ENCODE measurements around the gene ZNF674. TPM values are rescaled to one million over a fixed set of nuclear protein-coding genes. Genes with fewer than 3 reads are reported as not detected.
"Not testable (repeated sequence)": the region's sequence is repeated elsewhere in the genome, so short reads cannot be mapped to it uniquely, and the experiment has no call there.

Gene ZNF674
- total RNA-seq, 1 donor from 2014 or later: 5.2 TPM

DNA sequence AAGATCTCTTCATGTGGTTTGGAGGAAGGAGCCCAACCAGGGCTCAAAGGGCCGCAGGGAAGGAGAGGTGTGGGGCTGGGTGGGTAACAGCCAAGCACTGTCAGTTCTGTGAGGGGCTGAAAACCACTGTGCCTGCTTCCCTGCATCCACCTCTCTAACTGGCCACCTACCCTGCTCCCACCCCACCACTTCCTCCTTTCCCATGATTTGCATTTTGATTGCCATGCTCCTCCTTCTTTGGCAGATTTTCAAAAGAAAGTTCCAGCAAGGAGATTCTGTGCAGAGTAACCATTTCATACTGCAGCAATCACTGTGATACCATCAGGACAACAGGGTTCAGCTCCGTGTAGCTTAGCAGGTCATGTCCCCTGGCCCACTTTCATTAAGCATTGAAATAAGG lies 1.8 kb downstream of the ZNF674 start:
- DNase-seq (ENCODE audit: extremely low spot score in 2 of 2): no peak
- Histone ChIP-seq H3K4me3 (no peak overlapping the region), H3K9me3 (no peaks in the 10 kb centered on the region), H3K27ac (no peak overlapping the region), H3K4me1 (peaks cover 18% of the 10 kb centered on the region), H3K27me3 (no peaks in the 10 kb centered on the region), H3K36me3 (no peaks in the 10 kb centered on the region)
- intact Hi-C loops (cut with DNase I): no loop called here
- no peak for TF ChIP-seq POLR2A (IDR thresholded peaks at IDR 0.05)
- TF ChIP-seq POLR2AphosphoS5 (IDR thresholded peaks at IDR 0.05; ENCODE audit: insufficient read depth in 1 of 2, low read depth in 1 of 2): no peak
- TF ChIP-seq, protein P1, sequence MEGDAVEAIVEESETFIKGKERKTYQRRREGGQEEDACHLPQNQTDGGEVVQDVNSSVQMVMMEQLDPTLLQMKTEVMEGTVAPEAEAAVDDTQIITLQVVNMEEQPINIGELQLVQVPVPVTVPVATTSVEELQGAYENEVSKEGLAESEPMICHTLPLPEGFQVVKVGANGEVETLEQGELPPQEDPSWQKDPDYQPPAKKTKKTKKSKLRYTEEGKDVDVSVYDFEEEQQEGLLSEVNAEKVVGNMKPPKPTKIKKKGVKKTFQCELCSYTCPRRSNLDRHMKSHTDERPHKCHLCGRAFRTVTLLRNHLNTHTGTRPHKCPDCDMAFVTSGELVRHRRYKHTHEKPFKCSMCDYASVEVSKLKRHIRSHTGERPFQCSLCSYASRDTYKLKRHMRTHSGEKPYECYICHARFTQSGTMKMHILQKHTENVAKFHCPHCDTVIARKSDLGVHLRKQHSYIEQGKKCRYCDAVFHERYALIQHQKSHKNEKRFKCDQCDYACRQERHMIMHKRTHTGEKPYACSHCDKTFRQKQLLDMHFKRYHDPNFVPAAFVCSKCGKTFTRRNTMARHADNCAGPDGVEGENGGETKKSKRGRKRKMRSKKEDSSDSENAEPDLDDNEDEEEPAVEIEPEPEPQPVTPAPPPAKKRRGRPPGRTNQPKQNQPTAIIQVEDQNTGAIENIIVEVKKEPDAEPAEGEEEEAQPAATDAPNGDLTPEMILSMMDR (IDR thresholded peaks at IDR 0.05): no peak

DNA sequence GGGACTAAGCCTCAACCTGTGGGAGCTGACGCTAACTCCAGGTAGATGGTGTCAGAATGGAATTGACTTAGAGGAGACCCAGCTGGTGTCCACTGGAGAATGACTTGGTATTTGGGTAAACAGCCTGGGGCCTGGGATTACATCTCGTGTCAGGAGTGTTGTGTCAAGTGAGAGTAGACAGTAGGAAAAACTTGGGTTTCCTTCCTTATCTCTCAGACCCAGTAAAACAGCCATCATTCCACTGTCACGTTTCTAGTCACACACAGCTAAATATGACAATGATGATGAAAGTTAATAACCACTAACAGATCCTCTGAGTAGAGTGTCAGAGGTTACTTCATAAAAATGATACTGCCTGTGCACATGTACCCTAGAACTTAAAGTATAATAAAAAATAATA lies 13.8 kb downstream of the ZNF674 start:
- intact Hi-C loops (cut with DNase I): no loop called here
- no peaks in the 10 kb centered on the region for H3K4me1 ChIP-seq
- no peak overlapping the region for H3K4me3 ChIP-seq
- H3K27ac ChIP-seq: no peak overlapping the region
- no peak for TF ChIP-seq POLR2A (IDR thresholded peaks at IDR 0.05)
- TF ChIP-seq POLR2AphosphoS5 (IDR thresholded peaks at IDR 0.05; ENCODE audit: insufficient read depth in 1 of 2, low read depth in 1 of 2): no peak
- TF ChIP-seq, protein P1 (IDR thresholded peaks at IDR 0.05): no peak
- no peaks in the 10 kb centered on the region for H3K9me3 ChIP-seq
- no peaks in the 10 kb centered on the region for H3K27me3 ChIP-seq
- H3K36me3 ChIP-seq: no peaks in the 10 kb centered on the region
- no peak for DNase-seq (ENCODE audit: extremely low spot score in 2 of 2)

DNA sequence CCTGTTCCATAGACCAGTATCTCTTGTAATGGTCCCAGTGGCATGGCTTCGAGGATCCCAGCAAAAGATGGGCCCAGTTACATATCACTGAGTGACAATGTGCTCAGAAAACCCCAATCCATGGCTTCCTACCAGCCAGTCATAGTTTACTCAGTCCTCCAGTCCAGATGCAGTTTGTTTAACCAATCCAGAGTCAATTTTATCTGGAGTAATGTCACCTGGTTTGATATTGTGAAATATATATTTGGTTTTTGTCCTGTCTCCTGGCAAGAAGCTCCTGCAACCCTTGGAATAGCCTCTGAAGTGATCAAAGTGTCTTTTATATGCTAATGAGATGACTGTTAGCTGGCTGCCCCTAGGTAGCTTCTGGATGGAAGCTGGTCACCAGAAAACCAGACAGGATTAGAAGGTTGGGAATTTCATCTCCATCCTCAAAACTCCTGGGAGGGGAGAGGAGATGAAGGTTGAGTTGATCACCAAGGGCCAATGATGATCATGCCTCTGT lies 14.8 kb downstream of the ZNF674 start:
- H3K9me3 ChIP-seq; intact Hi-C loops (cut with DNase I); H3K27me3 ChIP-seq; DNase-seq (ENCODE audit: extremely low spot score in 2 of 2); H3K4me1 ChIP-seq; H3K36me3 ChIP-seq; H3K4me3 ChIP-seq; H3K27ac ChIP-seq: not testable (repeated sequence)

DNA sequence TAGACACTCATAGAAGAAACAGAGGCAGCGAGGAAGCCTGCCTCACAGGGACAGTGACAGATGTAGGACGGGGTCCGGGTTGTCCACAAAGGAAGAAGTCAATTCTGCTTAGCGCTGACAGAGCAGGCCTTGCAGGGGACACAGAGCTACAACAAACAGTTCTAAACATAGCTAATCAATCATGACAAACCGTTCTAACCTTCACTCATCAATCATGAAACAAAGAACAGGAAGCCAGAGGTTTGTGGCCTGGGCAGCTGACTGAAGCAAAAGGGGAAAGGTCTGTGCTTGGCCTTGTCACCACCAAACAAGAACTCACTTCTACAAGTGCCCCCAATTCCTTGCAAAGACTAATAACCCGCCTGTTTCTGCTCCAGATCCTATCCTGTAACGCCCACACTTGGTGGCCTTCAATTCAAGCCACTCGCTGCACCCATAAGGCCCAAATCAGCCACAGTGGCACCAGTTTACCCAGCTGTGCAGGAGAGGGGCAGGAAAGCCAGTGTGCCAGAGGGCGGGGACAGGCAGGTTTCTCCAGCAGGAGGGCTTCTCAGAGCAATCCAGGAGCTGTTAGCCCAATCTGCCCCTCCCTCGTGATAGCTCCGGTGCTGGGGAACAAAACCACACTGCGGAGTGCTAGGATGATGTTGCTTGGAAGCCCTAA lies 15.3 kb downstream of the ZNF674 start:
- intact Hi-C loops (cut with DNase I); H3K4me3 ChIP-seq; DNase-seq (ENCODE audit: extremely low spot score in 2 of 2); H3K27me3 ChIP-seq; H3K9me3 ChIP-seq; H3K27ac ChIP-seq; H3K36me3 ChIP-seq; H3K4me1 ChIP-seq: not testable (repeated sequence)

DNA sequence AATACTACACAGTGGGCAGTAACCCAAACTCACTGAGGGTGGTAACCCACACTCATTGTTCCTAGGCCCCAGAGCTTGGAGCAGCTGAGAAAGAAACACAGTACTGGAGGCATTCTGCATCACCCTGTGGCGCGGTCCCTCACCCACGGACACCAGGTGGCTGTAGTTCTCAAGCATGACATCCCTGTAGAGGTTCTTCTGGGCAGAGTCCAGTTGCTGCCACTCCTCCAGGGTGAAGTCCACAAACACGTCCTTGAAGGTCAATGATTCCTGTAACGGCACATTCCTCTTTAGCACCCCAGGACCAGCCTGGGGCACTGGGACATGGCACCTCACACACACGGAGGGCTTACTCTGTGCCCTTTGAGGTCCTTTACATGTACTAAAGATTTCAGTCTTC lies 16.6 kb downstream of the ZNF674 start:
- H3K36me3 ChIP-seq; H3K27me3 ChIP-seq; H3K9me3 ChIP-seq; H3K4me3 ChIP-seq; H3K27ac ChIP-seq; DNase-seq (ENCODE audit: extremely low spot score in 2 of 2); intact Hi-C loops (cut with DNase I); H3K4me1 ChIP-seq: not testable (repeated sequence)

DNA sequence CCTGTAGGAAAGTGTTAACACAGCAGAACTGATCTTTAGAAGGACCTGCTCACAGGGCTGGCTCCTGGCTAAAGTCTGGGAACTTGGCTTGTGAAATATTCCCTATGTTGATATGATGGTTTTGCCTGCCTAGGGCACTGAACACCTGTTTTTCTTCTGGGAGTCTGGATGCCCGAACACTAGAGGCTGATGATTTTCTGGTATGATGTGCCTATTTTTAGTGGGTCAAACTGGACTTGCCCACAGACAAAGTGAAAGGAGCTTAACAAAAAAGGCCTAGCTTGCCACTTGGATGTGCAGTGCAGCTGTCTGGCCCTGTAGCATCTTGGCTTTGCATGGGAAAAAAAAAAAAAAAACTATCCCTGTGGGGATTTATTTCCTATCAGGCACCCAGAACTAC lies 39.1 kb downstream of the ZNF674 start:
- H3K4me1 ChIP-seq: no peaks in the 10 kb centered on the region
- TF ChIP-seq, protein P1 (IDR thresholded peaks at IDR 0.05): no peak
- no peak for TF ChIP-seq POLR2A (IDR thresholded peaks at IDR 0.05)
- no peak for TF ChIP-seq POLR2AphosphoS5 (IDR thresholded peaks at IDR 0.05; ENCODE audit: insufficient read depth in 1 of 2, low read depth in 1 of 2)
- H3K4me3 ChIP-seq: no peak overlapping the region
- intact Hi-C loops (cut with DNase I): no loop called here
- peaks cover 0 to 3% of the 10 kb centered on the region in 2 donors for H3K36me3 ChIP-seq
- no peaks in the 10 kb centered on the region for H3K9me3 ChIP-seq
- H3K27me3 ChIP-seq: no peaks in the 10 kb centered on the region
- no peak overlapping the region for H3K27ac ChIP-seq
- DNase-seq (ENCODE audit: extremely low spot score in 2 of 2): no peak
